ENCODE results near the gene RBCK1. TPM values are rescaled to one million over a fixed set of nuclear protein-coding genes. Genes with fewer than 3 reads are reported as not detected.

The RBCK1 gene
- total RNA-seq, 4 donors from 2014 or later: 57.9 to 86.3 (median 64.6) TPM

DNA sequence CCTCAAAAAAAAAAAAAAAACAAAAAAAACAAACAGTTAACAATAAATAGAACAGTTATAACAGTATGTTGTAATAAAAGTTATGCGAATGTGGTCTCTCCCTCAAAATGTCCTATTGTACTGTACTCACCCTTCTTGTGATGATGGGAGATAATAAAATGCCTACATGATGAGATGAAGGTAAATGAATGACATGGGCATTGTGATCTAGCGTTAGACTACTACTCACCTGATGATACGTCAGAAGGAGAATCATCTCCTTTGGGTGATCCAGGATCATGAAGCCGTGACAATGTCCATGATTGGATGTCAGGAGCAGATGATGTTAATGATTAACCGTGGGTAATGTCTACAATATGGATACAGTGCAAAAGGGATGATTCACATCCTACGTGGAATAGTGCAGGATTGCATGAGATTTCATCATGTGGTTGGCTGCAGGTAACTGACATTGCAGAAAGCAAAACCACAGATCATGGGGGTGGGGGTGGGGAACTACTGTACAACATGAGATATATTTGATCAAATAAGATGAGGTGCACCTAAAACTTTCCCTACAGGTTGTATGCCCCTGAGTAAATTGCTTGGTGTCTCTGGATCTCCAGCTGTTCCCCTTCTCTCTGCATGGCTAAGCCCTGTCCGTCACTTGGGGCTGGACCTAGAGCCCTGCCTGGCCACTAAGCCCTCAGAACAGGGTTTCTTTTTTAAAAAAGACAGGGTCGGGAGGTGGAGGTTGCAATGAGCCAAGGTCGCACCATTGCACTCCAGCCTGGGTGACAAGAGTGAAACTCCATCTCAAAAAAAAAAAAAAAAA lies 6.2 kb upstream of the RBCK1 start:
- H3K27ac ChIP-seq: no peak overlapping the region
- intact Hi-C loops (cut with DNase I; ENCODE audit: low total_unique reads): no loop called here
- no peak for DNase-seq
- no peaks in the 10 kb centered on the region for H3K9me3 ChIP-seq
- no peaks in the 10 kb centered on the region for H3K27me3 ChIP-seq
- no peaks in the 10 kb centered on the region for H3K36me3 ChIP-seq
- H3K4me1 ChIP-seq: no peaks in the 10 kb centered on the region
- no peak overlapping the region for H3K4me3 ChIP-seq
- no peak for TF ChIP-seq POLR2A (IDR thresholded peaks at IDR 0.05)
- TF ChIP-seq, protein P1, sequence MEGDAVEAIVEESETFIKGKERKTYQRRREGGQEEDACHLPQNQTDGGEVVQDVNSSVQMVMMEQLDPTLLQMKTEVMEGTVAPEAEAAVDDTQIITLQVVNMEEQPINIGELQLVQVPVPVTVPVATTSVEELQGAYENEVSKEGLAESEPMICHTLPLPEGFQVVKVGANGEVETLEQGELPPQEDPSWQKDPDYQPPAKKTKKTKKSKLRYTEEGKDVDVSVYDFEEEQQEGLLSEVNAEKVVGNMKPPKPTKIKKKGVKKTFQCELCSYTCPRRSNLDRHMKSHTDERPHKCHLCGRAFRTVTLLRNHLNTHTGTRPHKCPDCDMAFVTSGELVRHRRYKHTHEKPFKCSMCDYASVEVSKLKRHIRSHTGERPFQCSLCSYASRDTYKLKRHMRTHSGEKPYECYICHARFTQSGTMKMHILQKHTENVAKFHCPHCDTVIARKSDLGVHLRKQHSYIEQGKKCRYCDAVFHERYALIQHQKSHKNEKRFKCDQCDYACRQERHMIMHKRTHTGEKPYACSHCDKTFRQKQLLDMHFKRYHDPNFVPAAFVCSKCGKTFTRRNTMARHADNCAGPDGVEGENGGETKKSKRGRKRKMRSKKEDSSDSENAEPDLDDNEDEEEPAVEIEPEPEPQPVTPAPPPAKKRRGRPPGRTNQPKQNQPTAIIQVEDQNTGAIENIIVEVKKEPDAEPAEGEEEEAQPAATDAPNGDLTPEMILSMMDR (IDR thresholded peaks at IDR 0.05): no peak

DNA sequence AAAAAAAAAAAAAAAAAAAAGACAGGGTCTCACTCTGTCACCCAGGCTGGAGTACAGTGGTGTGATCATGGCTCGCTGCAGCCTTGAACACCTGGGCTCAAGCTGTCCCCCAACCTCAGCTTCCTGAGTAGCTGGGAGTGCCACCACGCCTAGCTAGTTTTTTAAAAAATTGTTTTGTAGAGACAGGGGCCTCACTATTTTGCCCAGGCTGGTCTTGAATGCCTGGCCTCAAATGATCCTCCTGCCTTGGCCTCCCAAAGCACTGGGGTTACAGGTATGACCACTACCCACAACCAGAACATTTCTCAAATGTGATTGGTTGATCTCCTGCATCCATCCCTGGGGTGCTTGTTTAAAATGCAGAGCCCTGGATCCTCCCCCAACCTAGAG lies 5.6 kb upstream of the RBCK1 start:
- no peaks in the 10 kb centered on the region for H3K9me3 ChIP-seq

DNA sequence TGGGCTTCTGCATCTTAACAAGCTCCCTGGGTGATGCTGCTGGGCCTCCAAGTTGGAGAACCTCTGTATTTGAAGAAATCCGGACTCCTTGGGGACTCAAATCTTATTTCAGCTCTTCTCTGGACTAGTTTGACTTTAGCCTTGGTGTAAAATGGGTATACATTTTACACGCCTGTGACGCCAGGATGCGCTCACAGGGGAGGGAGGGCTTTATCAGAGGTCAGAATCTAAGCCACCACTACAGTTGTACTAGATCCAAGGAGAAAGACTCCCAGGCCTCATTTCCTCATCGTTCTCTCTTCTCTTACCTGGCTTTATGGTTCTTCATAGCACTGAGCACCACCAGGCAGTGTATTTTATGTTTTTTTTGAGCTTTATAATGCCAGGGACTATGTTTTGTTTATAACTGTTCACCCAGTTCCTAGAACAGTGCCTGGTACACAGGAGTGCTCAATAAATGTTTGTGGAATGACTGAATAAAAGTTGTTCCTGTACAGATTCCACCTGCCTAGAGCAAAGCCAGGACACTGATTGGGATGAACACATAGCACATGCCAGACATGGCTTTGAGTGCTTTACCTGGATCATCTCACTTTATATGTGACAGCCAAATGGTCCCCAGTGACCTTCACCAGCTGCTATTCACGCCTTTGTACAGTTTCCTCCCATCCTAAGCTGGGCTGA lies 5.1 kb upstream of the RBCK1 start:
- no peaks in the 10 kb centered on the region for H3K9me3 ChIP-seq
- no peaks in the 10 kb centered on the region for H3K36me3 ChIP-seq
- no peak for DNase-seq
- H3K4me3 ChIP-seq: no peak overlapping the region
- H3K4me1 ChIP-seq: no peaks in the 10 kb centered on the region
- no peaks in the 10 kb centered on the region for H3K27me3 ChIP-seq
- H3K27ac ChIP-seq: no peak overlapping the region
- TF ChIP-seq POLR2A (IDR thresholded peaks at IDR 0.05): no peak
- TF ChIP-seq, protein P1 (IDR thresholded peaks at IDR 0.05): no peak
- intact Hi-C loops (cut with DNase I; ENCODE audit: low total_unique reads): no loop called here

More for the DNA sequence above, 5.6 kb upstream of the RBCK1 start:
- no peak for DNase-seq
- no peak overlapping the region for H3K4me3 ChIP-seq
- TF ChIP-seq, protein P1 (IDR thresholded peaks at IDR 0.05): no peak
- TF ChIP-seq POLR2A (IDR thresholded peaks at IDR 0.05): no peak
- no peaks in the 10 kb centered on the region for H3K4me1 ChIP-seq
- intact Hi-C loops (cut with DNase I; ENCODE audit: low total_unique reads): no loop called here
- no peaks in the 10 kb centered on the region for H3K36me3 ChIP-seq
- no peak overlapping the region for H3K27ac ChIP-seq
- H3K27me3 ChIP-seq: no peaks in the 10 kb centered on the region

DNA sequence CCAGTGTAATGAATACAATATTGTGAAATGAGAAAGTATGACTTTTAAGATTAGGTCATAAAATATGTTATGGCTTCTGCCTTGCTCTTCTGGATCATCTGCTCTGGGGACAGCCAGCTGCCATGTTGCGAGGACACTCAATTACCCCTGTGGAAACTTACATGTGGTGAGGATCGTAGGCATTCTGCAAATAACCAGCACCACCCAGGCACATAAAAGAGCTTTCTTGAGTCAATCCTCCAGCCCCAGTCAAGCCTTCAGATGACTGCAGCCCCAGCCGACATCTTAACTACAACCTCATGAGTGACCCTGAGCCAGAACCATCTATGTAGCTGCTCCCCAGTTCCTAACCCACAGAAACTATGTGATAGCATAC lies 4.5 kb upstream of the RBCK1 start:
- H3K27ac ChIP-seq: no peak overlapping the region
- no peak for DNase-seq
- TF ChIP-seq, protein P1 (IDR thresholded peaks at IDR 0.05): no peak
- no peak for TF ChIP-seq POLR2A (IDR thresholded peaks at IDR 0.05)
- H3K4me1 ChIP-seq: no peaks in the 10 kb centered on the region
- no peaks in the 10 kb centered on the region for H3K9me3 ChIP-seq
- H3K4me3 ChIP-seq: no peak overlapping the region
- no peaks in the 10 kb centered on the region for H3K27me3 ChIP-seq
- intact Hi-C loops (cut with DNase I; ENCODE audit: low total_unique reads): no loop called here
- H3K36me3 ChIP-seq: no peaks in the 10 kb centered on the region

DNA sequence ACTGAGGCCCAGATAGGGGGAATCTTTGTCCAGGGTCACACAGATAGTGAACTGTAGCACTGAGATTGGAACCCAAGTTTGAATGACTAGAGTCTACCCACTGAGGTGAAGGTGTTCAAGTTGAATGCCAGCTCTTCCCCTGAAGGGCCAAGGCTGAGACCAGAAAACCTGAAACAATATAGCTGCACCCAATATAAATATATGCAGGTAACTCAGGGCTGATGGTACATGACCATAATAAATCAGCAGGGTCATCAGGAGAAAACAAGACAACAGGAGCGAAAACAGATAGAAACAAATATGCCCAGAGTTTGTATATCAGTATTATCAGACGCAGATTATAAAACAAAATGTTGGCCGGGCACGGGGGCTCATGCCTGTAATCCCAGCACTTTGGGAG lies 4.0 kb upstream of the RBCK1 start:
- Histone ChIP-seq H3K36me3 (no peaks in the 10 kb centered on the region), H3K27me3 (no peaks in the 10 kb centered on the region), H3K4me3 (no peak overlapping the region), H3K27ac (no peak overlapping the region), H3K9me3 (no peaks in the 10 kb centered on the region), H3K4me1 (peaks cover 0 to 5% of the 10 kb centered on the region in 2 donors)
- intact Hi-C loops (cut with DNase I; ENCODE audit: low total_unique reads): no loop called here
- TF ChIP-seq POLR2A (IDR thresholded peaks at IDR 0.05): no peak
- TF ChIP-seq, protein P1 (IDR thresholded peaks at IDR 0.05): no peak
- DNase-seq: no peak
